A549 treated with CORT108297 at 1 μM for 4 hours (cell line): ENCODE measurements around the gene PIKFYVE. TPM values are rescaled to one million over a fixed set of nuclear protein-coding genes. Genes with fewer than 3 reads are reported as not detected.

Experiments
- total RNA-seq: library from RNA; stranded (reverse); fragments of 200-300 nt; extraction: Qiagen RNA extraction; gene quantifications from 5 replicates; pipeline ENCODE4 v1.2.3, GENCODE V29; 2022

The PIKFYVE gene
- 4.7 to 8.0 TPM (median 7.0 TPM) in 5 replicates for total RNA-seq

DNA sequence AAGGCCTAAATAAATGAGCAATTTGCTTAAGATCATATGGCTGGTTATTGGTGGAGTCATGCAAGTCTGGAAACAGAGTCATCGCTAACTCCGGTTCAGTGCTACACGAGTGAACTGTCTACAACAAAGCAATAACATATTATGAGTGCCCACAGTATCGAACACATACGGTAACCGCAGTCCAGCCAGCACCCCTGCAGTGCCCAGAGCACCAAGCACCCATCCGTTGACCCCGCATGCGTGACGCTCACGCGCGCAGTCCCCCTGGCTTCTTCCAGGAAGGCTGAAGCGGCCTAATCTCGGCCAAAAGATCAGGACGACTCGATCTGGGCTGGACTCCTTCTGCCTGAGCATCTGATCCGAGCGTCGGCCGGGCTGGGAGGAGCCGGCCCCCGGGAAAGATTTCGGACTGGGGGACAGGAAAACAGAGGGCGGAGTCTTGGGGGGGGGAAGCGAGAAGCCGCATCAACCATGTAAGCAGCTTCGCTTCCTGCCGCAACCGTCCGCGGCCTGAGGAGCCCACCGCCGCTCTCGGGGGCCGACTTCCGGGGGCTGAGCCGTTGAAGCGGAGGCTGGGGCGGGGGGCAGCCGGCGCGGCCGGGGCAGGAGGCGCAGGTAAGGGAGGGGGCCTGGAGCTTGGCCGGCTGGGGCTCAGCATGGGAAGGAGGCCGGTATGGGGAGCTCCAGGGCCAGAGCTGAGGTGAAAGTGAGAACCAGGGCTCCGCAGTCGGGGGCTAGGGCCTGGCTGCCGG, at the start of gene PIKFYVE:
Gene PIKFYVE, plus strand, starts transcription at position 455 of the 752 bp plus-strand sequence. CDS start 5,265 bp downstream, outside the sequence.

GRCh38 chr2:208254871-208255556, 11.0 kb upstream of the PIKFYVE start, which contains the start of gene IDH1:
Gene IDH1, minus strand, starts transcription at chr2:208255071. Its CDS starts 3,520 bp downstream, at chr2:208251551.

GRCh38 chr2:208406474-208407451, 140.7 kb downstream of the PIKFYVE start, which contains the start of gene PTH2R:
Gene PTH2R, plus strand, starts transcription at chr2:208406792. Its CDS starts 252 bp downstream, at chr2:208407044.

Other genes with a start within 250 kb of the PIKFYVE start
- 2.6 to 3.7 TPM (median 3.0 TPM) in 5 replicates for gene PLEKHM3, start 240.7 kb upstream of the PIKFYVE start, total RNA-seq
- gene CRYGD, start 141.7 kb upstream of the PIKFYVE start, total RNA-seq, result not detected in 5 replicates
- gene CRYGC, start 136.4 kb upstream of the PIKFYVE start, total RNA-seq, result not detected in 5 replicates
- not detected in 5 replicates for gene CRYGB, start 120.1 kb upstream of the PIKFYVE start, total RNA-seq
- gene CRYGA, start 102.7 kb upstream of the PIKFYVE start, total RNA-seq, result not detected in 5 replicates
- not detected in 5 replicates for gene C2orf80, start 76.2 kb upstream of the PIKFYVE start, total RNA-seq
- gene IDH1, start 11.2 kb upstream of the PIKFYVE start, total RNA-seq, result 75.0 to 91.1 TPM (median 81.4 TPM) in 5 replicates
- not detected in 5 replicates for gene PTH2R, start 140.5 kb downstream of the PIKFYVE start, total RNA-seq